ENCODE measurements around the gene WDFY3.

DNA sequence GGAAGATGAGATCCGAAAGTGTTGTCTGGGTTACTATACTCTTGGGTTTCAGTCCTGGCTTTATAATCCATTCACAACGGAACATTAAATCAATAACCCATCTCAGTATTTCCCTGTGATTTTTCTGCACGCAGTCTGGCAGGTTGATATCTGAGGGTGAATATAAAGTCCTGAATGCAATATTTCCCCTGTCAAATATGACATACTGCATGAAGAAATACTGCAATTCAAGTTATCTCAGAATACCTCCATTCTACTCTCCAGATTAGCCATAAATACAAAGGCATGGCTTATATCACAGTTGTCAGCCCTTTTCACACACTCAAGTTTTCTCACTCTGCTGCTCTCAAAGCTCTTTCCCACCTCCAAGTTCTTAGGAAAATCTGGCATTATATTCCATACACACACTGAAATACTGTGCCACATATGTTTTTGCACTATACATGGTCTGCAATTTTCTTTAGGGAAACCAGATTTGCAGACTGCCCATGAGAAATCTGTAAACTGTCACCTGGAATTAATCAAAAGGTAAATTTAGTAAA, 64.7 kb downstream of the WDFY3 start:
- TF ChIP-seq, protein P1, sequence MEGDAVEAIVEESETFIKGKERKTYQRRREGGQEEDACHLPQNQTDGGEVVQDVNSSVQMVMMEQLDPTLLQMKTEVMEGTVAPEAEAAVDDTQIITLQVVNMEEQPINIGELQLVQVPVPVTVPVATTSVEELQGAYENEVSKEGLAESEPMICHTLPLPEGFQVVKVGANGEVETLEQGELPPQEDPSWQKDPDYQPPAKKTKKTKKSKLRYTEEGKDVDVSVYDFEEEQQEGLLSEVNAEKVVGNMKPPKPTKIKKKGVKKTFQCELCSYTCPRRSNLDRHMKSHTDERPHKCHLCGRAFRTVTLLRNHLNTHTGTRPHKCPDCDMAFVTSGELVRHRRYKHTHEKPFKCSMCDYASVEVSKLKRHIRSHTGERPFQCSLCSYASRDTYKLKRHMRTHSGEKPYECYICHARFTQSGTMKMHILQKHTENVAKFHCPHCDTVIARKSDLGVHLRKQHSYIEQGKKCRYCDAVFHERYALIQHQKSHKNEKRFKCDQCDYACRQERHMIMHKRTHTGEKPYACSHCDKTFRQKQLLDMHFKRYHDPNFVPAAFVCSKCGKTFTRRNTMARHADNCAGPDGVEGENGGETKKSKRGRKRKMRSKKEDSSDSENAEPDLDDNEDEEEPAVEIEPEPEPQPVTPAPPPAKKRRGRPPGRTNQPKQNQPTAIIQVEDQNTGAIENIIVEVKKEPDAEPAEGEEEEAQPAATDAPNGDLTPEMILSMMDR (IDR thresholded peaks at IDR 0.05) = no peak
- no peak for TF ChIP-seq POLR2A (IDR thresholded peaks at IDR 0.05)
